GM18951 (cell line): ENCODE results near the gene CHD1.

Experiments used
- POLR2A ChIP-seq: IDR thresholded peaks from 4 replicates; pipeline ENCODE4 v1.6.1; 2011; ENCODE audit warnings: mild to moderate bottlenecking; ENCODE audit not compliant: insufficient read length, insufficient read depth; ENCODE audit errors: extremely low read depth
- in situ Hi-C: fragments of 300-500 bp; cut with MboI; formaldehyde crosslinking; loops from one replicate; pipeline ENCODE4 v1.12.0; 2022; ENCODE audit warnings: low sequenced_read_pairs, mixed read lengths, inconsistent platforms; ENCODE audit not compliant: unreplicated experiment

The CHD1 gene

DNA sequence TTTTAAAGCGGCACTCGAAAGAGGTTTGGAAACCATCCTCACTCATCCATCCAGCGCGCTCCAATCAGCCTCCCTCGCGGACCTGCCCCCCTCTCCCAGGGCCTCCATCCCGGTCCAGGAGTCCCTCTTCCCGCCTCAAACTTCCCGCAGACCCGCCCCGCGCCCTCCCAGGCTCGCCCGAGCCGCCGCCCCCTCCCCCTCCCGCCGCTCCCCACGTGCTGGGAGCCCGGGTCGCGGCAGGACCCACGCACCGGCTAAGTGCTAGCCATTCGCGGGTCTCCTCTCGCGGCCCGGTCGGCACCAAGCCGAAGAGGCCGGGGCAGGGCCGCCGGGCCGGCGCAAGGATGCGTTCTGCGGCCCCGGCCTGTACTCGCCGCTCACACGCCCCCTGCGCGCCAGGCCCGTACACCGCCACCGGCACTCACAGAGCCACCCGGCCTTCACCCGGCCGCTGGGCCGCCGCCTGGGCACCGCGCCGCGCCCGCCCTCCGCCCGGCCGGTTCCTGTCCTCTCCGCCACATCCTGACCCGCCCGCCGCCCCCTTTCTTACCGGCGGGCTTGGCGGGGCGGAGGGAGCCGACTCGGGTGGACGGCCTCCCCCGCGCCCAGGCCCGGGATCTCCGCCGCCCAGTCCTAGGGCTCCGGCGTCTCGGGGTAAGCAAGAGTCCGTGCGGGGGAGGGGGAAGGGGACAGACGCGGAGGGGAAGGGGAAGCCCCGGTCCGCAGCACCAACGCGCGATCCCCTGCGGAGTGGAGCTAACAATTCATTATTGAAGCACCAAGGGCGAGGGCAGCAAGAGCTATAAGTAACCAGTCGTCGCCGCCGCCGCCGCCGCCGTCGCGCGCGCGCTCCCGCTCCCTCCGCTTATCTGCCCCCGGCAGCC is 576 bp downstream of the CHD1 start:
- in situ Hi-C loops: no loop called here
- TF ChIP-seq POLR2A: no peak

DNA sequence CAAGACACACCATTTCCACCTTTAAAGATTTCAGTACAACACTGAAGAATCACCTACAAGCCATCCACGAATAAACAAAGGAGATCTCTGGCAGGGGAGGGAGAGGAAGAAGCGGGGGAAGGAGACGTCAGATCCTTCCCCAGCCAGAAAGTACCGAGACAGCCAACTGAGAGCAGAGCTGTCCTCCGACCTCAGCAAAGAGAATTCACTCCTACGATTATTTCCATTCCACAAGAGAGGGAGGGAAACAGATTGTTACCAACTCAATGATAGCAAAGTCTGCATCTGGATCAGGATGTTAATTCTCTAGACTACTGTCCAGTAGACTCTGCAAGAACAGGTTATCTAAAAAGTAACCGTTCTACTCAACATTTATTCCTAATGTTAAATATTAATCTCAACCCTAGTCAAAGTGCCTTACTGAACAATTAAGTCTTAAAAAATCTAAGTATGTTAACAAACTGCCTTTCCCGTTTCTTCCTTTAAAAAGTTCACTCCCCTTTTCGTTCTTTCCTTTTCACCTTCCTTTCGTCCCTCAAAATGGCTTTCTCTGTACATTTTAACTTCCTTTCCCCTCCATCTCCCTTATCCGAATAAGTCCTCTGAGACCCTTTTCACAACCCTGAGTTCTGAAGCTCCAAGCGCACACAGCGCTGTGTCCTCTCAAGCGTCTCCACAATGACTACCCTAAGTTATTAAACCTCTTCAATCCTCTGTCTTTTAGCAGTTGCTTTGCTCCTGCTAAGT is 1.4 kb downstream of the CHD1 start:
- TF ChIP-seq POLR2A: peak; percentile 59
- in situ Hi-C loops: no loop called here

DNA sequence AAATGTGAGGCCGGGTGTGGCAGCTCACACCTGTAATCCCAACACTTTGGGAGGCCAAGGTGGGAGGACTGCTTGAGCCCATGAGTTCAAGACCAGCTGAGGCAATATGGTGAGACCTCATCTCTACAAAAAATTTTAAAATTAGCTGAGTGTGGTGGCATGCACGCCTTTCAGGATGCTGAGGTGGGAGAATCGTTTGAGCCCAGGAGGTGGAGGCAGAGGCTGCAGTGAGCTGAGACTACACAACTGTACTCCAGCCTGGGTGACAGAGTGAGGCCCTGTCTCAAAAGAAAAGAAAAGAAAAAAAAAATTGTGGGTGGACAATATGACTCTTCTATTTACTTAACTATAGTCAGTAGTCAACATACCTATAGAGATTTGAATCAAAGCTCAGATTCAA is 4.8 kb downstream of the CHD1 start:
- no peak for TF ChIP-seq POLR2A
- in situ Hi-C loops: no loop called here

DNA sequence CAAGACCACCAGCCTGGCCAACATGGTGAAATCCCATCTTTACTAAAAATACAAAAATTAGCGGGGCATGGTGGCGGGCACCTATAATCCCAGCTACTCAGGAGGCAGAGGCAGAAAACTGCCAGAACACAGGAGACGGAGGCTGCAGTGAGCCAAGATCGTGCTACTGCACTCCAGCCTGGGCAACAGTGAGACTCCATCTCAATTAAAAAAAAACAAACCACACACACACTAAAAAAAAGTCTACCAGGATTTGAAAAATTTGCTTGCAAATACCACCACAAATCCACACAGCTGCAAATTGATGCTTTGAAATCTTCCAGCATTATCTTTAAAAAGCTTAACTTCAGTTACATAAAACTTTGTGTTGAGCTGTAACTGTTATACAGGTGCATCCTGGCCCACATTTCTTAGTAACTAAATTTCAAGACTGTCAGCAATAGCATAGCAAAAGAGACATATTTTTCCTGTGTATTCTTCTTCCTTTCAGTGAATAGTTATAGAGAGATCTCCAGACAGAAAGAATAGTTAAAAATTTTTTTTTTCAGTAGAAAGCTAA is 6.8 kb downstream of the CHD1 start:
- no peak for TF ChIP-seq POLR2A
- in situ Hi-C loops: no loop called here

DNA sequence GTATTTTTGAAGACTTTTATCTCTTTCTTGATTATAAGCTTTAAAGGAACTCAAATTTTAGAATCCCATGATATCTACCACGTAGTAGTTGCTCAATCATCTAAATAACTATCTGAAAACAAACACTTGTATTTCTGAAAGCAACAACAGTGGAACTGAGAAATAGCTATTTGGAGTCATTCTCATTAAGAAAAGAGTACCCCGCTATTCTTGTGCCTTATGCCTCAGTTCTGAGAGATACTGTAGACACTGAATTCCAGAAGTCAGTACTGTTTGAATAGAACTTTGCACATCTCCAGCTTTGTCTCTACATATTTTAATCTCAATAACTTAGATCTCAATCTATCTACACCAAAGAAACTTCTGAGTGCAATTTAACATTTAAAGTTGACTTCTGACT is 11.4 kb downstream of the CHD1 start:
- in situ Hi-C loops: no loop called here
- TF ChIP-seq POLR2A: no peak

DNA sequence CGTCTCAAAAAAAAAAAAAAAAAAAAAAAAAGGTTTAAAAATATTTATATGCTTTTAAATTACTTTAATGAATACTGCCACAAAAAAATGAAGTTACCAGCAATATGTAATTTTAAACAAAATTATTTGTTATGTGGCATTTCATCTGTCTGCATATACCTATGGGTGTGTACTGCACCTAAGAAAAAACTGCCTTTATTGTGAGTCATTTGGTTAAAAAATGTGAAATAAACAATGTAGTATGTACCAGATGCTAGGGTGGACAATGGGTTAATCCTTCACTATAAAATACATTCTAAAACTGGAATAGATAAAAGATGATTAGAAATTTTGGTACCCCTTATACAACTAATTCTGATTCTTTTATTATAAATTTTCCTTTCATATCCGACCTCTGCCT is 12.3 kb downstream of the CHD1 start:
- TF ChIP-seq POLR2A: no peak
- in situ Hi-C loops: no loop called here

DNA sequence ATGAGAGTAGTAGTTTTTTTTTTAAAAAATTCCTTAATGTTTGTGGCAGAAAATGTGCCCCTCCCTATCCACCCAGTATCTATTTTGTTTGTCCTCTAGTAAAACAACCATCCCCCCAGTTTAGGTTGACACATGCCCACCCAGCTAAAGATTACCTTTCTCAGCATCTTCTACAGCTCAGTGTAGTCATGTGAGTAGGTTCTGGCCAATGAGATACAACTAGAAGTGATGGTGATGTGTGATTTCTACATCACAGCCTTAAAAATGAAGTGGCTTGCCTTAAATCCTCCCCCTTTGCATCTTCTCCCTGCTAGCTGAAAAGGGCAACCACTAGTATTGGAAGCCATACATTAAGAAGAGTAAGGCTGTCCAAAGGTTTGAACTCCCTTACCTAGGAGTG is 14.9 kb downstream of the CHD1 start:
- in situ Hi-C loops: no loop called here

DNA sequence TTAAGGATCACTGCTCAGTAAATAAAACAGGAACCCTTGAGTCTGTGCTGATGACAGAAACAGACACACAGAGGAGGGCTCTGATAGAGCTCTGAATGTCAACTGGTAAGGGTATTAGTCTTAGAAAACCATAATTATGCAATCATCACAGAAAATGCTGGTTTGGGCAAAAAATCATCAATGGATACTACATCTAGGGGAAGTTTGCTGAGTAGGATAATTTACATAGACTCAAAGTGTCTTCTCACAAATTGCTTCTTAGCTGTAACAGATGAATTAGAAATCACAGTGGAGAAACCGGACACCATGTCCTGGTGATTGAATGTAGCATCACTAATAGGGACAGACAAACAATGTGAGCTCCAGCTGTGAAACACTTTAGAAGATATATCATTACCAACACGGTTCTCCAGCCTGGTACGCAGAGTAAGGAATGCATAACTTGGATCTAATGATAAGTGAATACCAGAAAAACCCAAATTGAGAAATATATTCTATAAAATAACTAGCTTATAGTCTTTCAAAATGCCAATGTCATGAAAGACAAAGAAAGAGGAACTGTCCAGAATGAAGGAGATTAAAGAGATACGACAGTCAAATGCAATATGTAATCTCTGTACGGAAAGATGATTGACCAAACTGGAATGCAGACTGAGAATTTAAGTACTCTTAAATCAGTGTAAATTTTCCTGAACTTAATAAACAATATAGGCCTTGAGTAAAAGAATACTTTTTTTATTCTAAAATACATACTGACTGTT is 17.3 kb downstream of the CHD1 start:
- no peak for TF ChIP-seq POLR2A
- in situ Hi-C loops: no loop called here

More for the DNA sequence above, 14.9 kb downstream of the CHD1 start:
- no peak for TF ChIP-seq POLR2A

DNA sequence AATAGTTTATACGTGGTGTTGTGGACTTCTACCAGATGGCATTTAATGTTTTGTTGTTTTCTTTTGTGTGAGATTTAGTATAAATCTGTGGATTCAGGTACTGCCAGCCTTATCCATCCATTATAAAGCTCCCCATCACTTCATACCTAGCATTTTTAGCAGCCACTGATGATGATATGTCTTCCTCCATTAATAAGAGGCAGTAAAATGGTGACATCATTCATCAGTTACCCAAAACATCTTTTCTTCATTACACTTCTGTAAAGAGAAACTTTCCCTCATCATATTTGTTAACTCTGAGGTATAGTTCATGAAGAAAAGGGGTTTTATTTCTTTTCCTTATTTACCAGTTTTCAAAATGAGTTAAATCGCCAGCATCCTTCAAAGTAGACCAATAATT is 19.4 kb downstream of the CHD1 start:
- TF ChIP-seq POLR2A: no peak
- in situ Hi-C loops: loop anchor here (5.0 kb wide), 1 partner anchor 123 kb away; no protein-coding TSS in a partner anchor

DNA sequence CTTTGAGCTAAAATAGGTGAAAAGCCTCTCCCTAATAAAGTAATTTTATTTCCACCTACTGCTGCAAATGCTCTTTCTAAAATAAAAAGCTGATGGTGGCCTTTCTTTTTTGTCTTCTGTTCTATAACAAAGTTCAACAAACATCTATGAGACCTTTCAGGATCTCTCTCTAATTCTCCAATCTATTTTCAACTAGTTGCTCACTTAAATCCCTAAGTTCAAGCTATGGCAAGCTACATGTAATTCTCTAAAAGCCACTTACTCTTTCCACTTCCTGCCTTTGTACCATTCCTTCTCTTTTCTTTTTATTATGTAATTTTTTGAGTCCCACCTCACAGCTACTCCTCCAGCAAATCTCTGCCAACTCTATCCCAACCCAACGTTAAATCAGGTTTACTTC is 20.9 kb downstream of the CHD1 start:
- in situ Hi-C loops: loop anchor here (5.0 kb wide), 1 partner anchor 124 kb away; no protein-coding TSS in a partner anchor
- no peak for TF ChIP-seq POLR2A

DNA sequence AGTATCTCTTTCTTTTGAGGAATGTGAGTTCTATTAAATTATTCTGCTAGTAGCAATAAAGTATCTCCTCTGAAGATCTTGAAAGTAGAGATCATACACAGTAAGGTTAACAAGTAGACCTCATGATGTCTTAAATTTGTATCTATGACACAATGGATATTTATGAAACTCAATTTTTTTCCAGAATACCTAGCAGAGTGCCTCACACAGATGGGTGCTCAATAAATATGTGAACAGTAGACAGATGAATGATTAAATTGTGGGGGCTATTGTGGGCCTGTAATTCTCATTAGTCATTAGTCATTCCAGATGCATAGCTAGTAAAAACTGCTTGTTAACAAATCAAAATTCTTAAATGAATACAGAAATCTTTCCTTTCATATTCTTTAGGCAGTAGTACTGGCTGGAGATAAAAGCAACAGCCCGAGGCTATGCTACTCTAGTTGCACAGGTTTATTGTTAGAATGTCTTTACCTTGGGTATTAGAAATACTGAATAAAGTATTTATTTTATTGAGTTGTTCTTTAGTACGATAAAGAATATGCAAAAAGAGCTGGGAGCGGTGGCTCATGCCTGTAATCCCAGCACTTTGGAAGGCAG is 22.0 kb downstream of the CHD1 start:
- in situ Hi-C loops: loop anchor here (5.0 kb wide), 1 partner anchor 125 kb away; no protein-coding TSS in a partner anchor
- no peak for TF ChIP-seq POLR2A
